SH-SY5Y (cell line): ENCODE results near the gene RARB.

Experiments
- GATA2 ChIP-seq: IDR thresholded peaks from 2 replicates; pipeline ENCODE4 v1.6.1; 2011; ENCODE audit warnings: mild to moderate bottlenecking, low read depth, low read length
- GATA3 ChIP-seq: IDR thresholded peaks from 2 replicates; pipeline ENCODE4 v1.6.1; 2011; ENCODE audit warnings: low read depth, mild to moderate bottlenecking, low read length, moderate library complexity

Gene RARB

GRCh38 chr3:25462495-25462894 is 34.4 kb downstream of the RARB start:
- no peak for TF ChIP-seq GATA3
- no peak for TF ChIP-seq GATA2

- TF ChIP-seq GATA2 (no peak), GATA3 (no peak)
Observed at GRCh38 chr3:25463836-25464418, 35.9 kb downstream of the RARB start.

- TF ChIP-seq GATA3, result no peak
- no peak for TF ChIP-seq GATA2
Observed at GRCh38 chr3:25465266-25465860, 37.3 kb downstream of the RARB start.

- no peak for TF ChIP-seq GATA2
Observed at GRCh38 chr3:25468866-25469319, 40.8 kb downstream of the RARB start.

DNA sequence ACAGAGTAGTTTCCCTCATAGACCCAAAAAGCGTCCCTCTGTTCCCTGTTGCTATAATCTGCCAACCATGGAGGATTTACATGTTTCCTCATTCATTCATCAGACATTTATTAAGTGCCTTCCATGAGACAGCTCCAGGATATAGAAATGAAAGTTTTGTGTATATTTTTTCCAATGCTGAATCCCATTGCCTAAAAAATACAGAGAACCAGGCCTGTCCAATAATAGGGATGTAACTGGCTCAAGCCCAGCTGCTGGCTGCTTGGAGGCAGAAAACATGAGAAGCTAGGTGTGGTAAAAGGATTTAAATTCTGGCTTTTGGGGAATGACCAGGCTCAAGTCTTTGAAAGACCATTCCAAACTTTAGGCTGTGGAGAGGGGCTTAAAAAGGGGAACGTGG is 41.5 kb downstream of the RARB start:
- TF ChIP-seq GATA3 (no peak), GATA2 (no peak)

GRCh38 chr3:25471081-25471768 is 43.2 kb downstream of the RARB start:
- no peak for TF ChIP-seq GATA3
- no peak for TF ChIP-seq GATA2

DNA sequence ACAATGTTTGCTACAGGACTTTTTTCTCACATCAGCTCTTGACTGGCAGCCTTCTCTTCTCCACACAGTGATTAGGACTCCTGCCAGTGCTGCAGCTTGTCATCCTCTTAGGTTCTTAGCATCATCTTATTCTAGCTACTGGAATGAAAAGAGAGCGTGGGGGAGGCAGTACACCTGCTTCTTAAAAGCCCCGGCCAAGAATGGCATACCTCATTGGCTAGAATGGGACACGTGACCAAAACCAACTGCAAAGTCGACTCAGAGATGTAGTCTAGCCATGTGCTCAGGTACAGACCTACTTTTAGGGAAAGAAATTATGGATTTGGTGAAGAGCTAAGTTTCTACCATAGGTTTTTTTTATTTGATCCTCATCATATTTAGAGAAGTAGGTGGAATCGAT is 44.1 kb downstream of the RARB start:
- TF ChIP-seq GATA2 (no peak), GATA3 (no peak)

DNA sequence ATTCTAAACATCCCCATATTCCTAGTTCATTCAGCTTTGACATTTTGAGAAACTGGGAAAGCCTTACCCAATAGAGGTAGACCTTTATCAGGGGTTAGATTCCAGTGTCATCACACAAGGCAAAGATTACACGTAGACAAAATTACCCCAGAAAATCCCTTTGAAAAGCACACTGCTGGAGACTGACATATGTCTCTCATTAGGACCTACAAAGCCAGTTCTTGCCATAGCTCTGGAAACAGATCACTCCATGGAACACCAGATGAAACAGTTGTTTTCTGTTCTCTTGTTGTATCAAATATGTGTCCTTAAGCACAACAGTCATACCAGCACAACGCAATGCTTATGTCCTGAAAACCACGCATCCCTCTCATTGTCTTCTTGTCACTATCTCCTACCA is 44.7 kb downstream of the RARB start:
- TF ChIP-seq GATA3, result no peak
- TF ChIP-seq GATA2, result no peak

- no peak for TF ChIP-seq GATA2
- no peak for TF ChIP-seq GATA3
Observed at GRCh38 chr3:25473246-25473645, 45.2 kb downstream of the RARB start.

DNA sequence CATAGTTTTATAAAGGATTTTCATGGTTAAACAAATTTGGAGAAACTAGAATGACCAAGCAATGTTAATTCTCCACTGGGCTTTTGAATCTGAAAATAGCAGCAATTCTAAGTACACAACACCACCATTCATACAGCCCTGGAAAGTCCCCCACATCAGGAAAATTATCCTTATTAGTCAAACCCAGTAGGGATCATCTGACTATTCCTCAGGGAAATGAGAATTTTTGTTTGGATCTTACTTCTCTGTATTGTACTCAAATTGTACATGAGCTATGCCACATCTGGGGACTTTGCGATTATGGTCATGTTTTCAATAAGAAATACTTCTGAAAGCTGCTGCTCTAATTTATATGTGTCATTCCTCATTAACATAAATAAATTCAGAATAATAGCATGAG is 46.0 kb downstream of the RARB start:
- TF ChIP-seq GATA2 (no peak), GATA3 (no peak)

DNA sequence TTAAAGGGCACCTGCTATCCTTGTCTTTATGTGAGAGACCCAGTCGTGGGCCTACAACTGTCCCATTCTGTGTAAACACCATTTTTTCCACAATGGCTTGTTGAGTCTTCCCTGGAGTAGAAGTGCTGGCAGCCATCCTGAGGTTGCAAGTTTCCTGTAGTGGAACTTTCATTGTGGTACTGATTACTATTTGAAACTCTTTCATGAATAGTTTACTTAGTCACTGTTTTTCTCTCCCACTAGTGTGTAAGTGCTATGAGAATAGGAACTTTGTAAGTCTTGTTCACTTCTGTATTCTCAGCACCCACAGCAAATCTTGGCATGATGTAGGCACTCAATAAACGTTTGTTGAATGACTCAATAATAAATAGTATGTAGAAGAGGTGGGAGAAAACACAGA is 48.6 kb downstream of the RARB start:
- no peak for TF ChIP-seq GATA2
- no peak for TF ChIP-seq GATA3

DNA sequence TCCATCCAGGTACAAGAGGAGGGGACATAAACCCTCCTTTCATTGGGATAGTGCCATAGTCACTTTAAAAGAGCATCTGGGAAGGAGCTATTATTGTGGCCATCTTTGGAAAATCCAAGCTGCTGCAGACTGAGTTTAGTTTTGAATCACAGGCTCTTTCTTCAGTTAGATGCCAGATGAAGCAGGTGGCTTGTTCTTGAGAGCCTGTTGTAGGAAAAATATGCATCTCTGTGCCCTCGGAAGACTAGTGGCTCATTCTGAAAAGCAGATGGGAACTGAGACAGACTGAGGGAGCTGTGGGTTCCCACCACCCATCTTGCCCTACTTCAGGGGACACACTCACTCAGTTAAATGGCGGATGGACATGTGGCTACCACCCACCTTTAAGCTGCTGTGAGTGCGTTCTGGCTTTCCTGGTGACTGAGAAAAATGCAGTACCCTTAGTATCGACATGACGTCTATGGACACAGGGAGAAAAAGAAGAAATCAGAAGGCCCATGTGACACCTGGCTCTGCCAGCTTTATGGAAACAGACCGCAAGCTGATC is 50.2 kb downstream of the RARB start:
- TF ChIP-seq GATA3 (no peak), GATA2 (no peak)

GRCh38 chr3:25478964-25479726 is 51.1 kb downstream of the RARB start:
- no peak for TF ChIP-seq GATA2
- no peak for TF ChIP-seq GATA3

DNA sequence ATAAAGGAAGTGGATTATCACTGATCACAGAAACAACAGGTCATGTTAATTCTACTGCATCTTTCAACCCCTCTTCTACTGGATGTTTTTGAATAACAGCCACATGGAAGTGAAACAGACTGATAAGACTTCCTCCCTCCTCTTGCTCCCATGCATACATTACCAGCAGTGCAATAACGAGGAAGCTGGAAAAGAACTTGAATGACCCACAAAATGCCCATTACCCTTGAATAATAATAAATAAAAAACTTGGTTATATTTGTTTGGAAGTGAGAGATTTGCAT is 51.6 kb downstream of the RARB start:
- TF ChIP-seq GATA3, result no peak
- no peak for TF ChIP-seq GATA2

- TF ChIP-seq GATA3, result no peak
- no peak for TF ChIP-seq GATA2
Observed at GRCh38 chr3:25480811-25481210, 52.7 kb downstream of the RARB start.

- TF ChIP-seq GATA2 (no peak), GATA3 (no peak)
Observed at GRCh38 chr3:25481386-25481785, 53.3 kb downstream of the RARB start.
